Heart left ventricle (tissue), 16 donors: ENCODE measurements around the gene KIF26B. TPM values are rescaled to one million over a fixed set of nuclear protein-coding genes. Genes with fewer than 3 reads are reported as not detected.
"Not testable (repeated sequence)": the region's sequence is repeated elsewhere in the genome, so short reads cannot be mapped to it uniquely, and the experiment has no call there.

Source experiments
- ATAC-seq, 4 donors: fragments of 200-7000 bp; cut with Tn5 transposase; one replicate each; pipeline ENCODE4 v1.9.1; 2020 to 2022; ENCODE audit warnings: moderate library complexity in 4 of 4, mild to moderate bottlenecking in 3 of 4, moderate number of reproducible peaks in 1 of 4
- DNase-seq, 5 donors: peaks; one replicate each; pipeline ENCODE4 v3.0.0-alpha.2; 2020
- H3K27ac ChIP-seq, 12 donors: fragments of 200-600 bp; sonication (generic) in 4 of 12; one replicate each; pipeline versions ENCODE4 v1.5.0 to v1.8.0; 2016 to 2022; ENCODE audit warnings: mild to moderate bottlenecking in 2 of 12
- H3K27me3 ChIP-seq, 9 donors: fragments of 200-600 bp; sonication (generic) in 2 of 9; one replicate each; pipeline versions ENCODE4 v1.5.1 to v1.8.0; 2016 to 2022; ENCODE audit warnings: mild to moderate bottlenecking in 3 of 9
- H3K36me3 ChIP-seq, 9 donors: fragments of 200-600 bp; sonication (generic) in 2 of 9; one replicate each; pipeline versions ENCODE4 v1.5.0 to v1.8.0; 2018 to 2022; ENCODE audit warnings: mild to moderate bottlenecking in 2 of 9
- H3K4me1 ChIP-seq, 12 donors: fragments of 200-600 bp; sonication (generic) in 4 of 12; one replicate each; pipeline versions ENCODE4 v1.5.0 to v1.8.0; 2016 to 2022; ENCODE audit warnings: mild to moderate bottlenecking in 3 of 12
- H3K4me3 ChIP-seq, 12 donors: fragments of 200-600 bp; sonication (generic) in 4 of 12; one replicate each; pipeline versions ENCODE4 v1.5.0 to v1.8.0; 2017 to 2022; ENCODE audit warnings: mild to moderate bottlenecking in 9 of 12, moderate library complexity in 4 of 12
- H3K9me3 ChIP-seq, 12 donors: fragments of 200-600 bp; sonication (generic) in 4 of 12; one replicate each; pipeline versions ENCODE4 v1.5.0 to v1.8.0; 2016 to 2022; ENCODE audit warnings: mild to moderate bottlenecking in 1 of 12
- CTCF ChIP-seq, 12 donors: fragments of 200-600 bp; sonication (generic) in 4 of 12; IDR thresholded peaks; one replicate each; pipeline versions ENCODE4 v1.5.0 to v1.8.0; 2018 to 2022; ENCODE audit warnings: antibody characterized with exemption in 12 of 12, mild to moderate bottlenecking in 5 of 12
- POLR2A ChIP-seq, 2 donors: fragments of 450-650 bp; IDR thresholded peaks; one replicate each; pipeline ENCODE4 v1.6.1; 2017; ENCODE audit warnings: antibody characterized with exemption in 2 of 2, mild to moderate bottlenecking in 2 of 2, moderate library complexity in 2 of 2
- WGBS, 4 donors: extraction: QIAGEN DNeasy Blood & Tissue Kit in 2 of 4; methylation state at CpG; one replicate each; pipeline versions ENCODE4 v1.1.5 to v1.1.7; 2013 to 2018; 5-methylcytosine and 5-hydroxymethylcytosine counted together
- intact Hi-C, 10 donors: fragments of 100-400 bp; cut with DNase I; formaldehyde crosslinking; loops; one replicate each; pipeline versions ENCODE4 v1.11.1 to v1.14.2; 2022
- polyA plus RNA-seq, 2 donors: library from polyadenylated mRNA; stranded (reverse); fragments of 200-250 nt; gene quantifications; one replicate each; pipeline ENCODE4 v1.2.3, GENCODE V29; 2013
- total RNA-seq, 9 donors: library from RNA; depleted of rRNA in 2 of 9; stranded (reverse); fragments of >200 nt in 2 of 9; fragmentation: NEBNext Ultra II Directional in 3 of 9; extraction: Animal tissue kit (Norgen Biotek cat#: 25700) in 3 of 9; gene quantifications; one replicate each; pipeline versions ENCODE4 v1.1.0 to v1.2.4, GENCODE V29; 2016 to 2023
- donor health status: ischemic (EF 13 %, LVEDD 7.1; RV severe dilation, severe dysfunction).
- donor health status: healthy with polysubstance abuse.
- donor health status: DM: no; HTN: yes; CAD: no.
- donor health status: DM: no; HTN: no; CAD: no.
- donor health status: ischemic (EF 25% LVEDD 6.9; RV normal size, moderate dysfunction).
- donor health status: ischemic (EF 25% LVEDD 5.7; RV mildly dilated, moderate dysfunction).
- donor health status: healthy.
- donor health status: DM: yes; HTN: yes; CAD: no.
- donor health status: ischemic (EF 35%, LVEDD 5.7; RV mildly dilated, moderate dysfunction).
- donor health status: nonischemic (EF 11% LVEDD 7.7; RV severe dilation, severe dysfunction).
- donor health status: DM: yes; HTN: yes; CAD: no.
- donor health status: PGD.
- donor health status: ischemic (EF 29% LVEDD 5.4; RV normal size, mild dysfunction).
- donor health status: nonischemic (EF 23%, LVEDD 6.1; RV moderate dilation, normal function).

Gene KIF26B
- total and polyA plus RNA-seq, 11 donors = 1.2 to 7.0 (median 2.3) TPM

- DNase-seq (no peak), ATAC-seq (no peak)
- no peaks in the 10 kb centered on the region for H3K36me3 ChIP-seq
- no peaks in the 10 kb centered on the region for H3K9me3 ChIP-seq
- H3K27me3 ChIP-seq = no peaks in the 10 kb centered on the region
- H3K4me3 ChIP-seq = no peak overlapping the region
- TF ChIP-seq CTCF (IDR thresholded peaks at IDR 0.05) = no peak
- TF ChIP-seq POLR2A (IDR thresholded peaks at IDR 0.05) = no peak
- intact Hi-C loops = no loop called here
- no peak overlapping the region for H3K27ac ChIP-seq
- H3K4me1 ChIP-seq = peaks cover 0 to 6% (median 0%) of the 10 kb centered on the region in 12 donors
- 59 to 72% (median 64%) methylated on average over 6 of the region's 6 CpGs for WGBS, 4 donors
Observed at GRCh38 chr1:245704341-245704740, 549.6 kb downstream of the KIF26B start.

- no peak for ATAC-seq
- TF ChIP-seq POLR2A (IDR thresholded peaks at IDR 0.05) (no peak), CTCF (IDR thresholded peaks at IDR 0.05) (no peak)
- H3K4me1 ChIP-seq = peaks cover 0 to 6% (median 0%) of the 10 kb centered on the region in 12 donors
- H3K4me3 ChIP-seq = no peak overlapping the region
- 61 to 71% (median 70%) methylated on average over 7 of the region's 7 CpGs for WGBS, 4 donors
- DNase-seq = no peak
- H3K36me3 ChIP-seq = no peaks in the 10 kb centered on the region
- H3K27ac ChIP-seq = no peak overlapping the region
- no peaks in the 10 kb centered on the region for H3K9me3 ChIP-seq
- intact Hi-C loops = no loop called here
- H3K27me3 ChIP-seq = no peaks in the 10 kb centered on the region
Observed at GRCh38 chr1:245704765-245705164, 550.0 kb downstream of the KIF26B start.

GRCh38 chr1:245707941-245708340 lies 553.2 kb downstream of the KIF26B start:
- intact Hi-C loops = no loop called here
- WGBS, 4 donors = 91 to 96% (median 95%) methylated on average over 5 of the region's 5 CpGs
- H3K27ac ChIP-seq = no peak overlapping the region
- H3K4me1 ChIP-seq = peaks cover 0 to 6% (median 0%) of the 10 kb centered on the region in 12 donors
- H3K9me3 ChIP-seq = no peaks in the 10 kb centered on the region
- H3K4me3 ChIP-seq = no peak overlapping the region
- ATAC-seq (no peak), DNase-seq (no peak)
- no peak for TF ChIP-seq CTCF (IDR thresholded peaks at IDR 0.05)
- TF ChIP-seq POLR2A (IDR thresholded peaks at IDR 0.05) = no peak
- no peaks in the 10 kb centered on the region for H3K36me3 ChIP-seq
- no peaks in the 10 kb centered on the region for H3K27me3 ChIP-seq

GRCh38 chr1:245710961-245711903 lies 556.4 kb downstream of the KIF26B start:
- intact Hi-C loops = no loop called here
- Histone ChIP-seq H3K4me1 (no peaks in the 10 kb centered on the region), H3K9me3 (no peaks in the 10 kb centered on the region), H3K4me3 (no peak overlapping the region), H3K27ac (no peak overlapping the region), H3K36me3 (no peaks in the 10 kb centered on the region), H3K27me3 (no peaks in the 10 kb centered on the region)
- no peak for ATAC-seq
- no peak for TF ChIP-seq POLR2A (IDR thresholded peaks at IDR 0.05)
- TF ChIP-seq CTCF (IDR thresholded peaks at IDR 0.05) = no peak
- DNase-seq = no peak
- 72 to 82% (median 75%) methylated on average over 30 of the region's 30 CpGs for whole genome bisulfite sequencing, 4 donors

GRCh38 chr1:245714027-245714426 lies 559.2 kb downstream of the KIF26B start:
- H3K9me3 ChIP-seq, H3K4me1 ChIP-seq, H3K27ac ChIP-seq, ATAC-seq, DNase-seq, intact Hi-C loops, H3K4me3 ChIP-seq, H3K36me3 ChIP-seq, H3K27me3 ChIP-seq: not testable (repeated sequence)
- 91 to 96% (median 94%) methylated on average over 3 of the region's 3 CpGs for WGBS, 4 donors
